GM12878 (cell line): ENCODE data around the gene EPB41L4B. TPM values are rescaled to one million over a fixed set of nuclear protein-coding genes. Genes with fewer than 3 reads are reported as not detected.

Experiments used
- ATAC-seq: fragments of 200-7000 bp; cut with Tn5 transposase; 3 replicates; pipeline ENCODE4 v1.9.1; 2020; ENCODE audit warnings: mild to moderate bottlenecking, moderate library complexity
- BruUV-seq: library from RNA; stranded (reverse); fragments of 400-500 nt; replicated peaks from 2 replicates; lab custom pipeline; 2021; lab: Mats Ljungman, UMichigan
- CTCF ChIA-PET: fragments of 300-600 bp; sonication (Branson Sonifier 250); formaldehyde crosslinking; extraction: SDS; loops from one replicate; lab custom pipeline; 2021; ENCODE audit warnings: inconsistent platforms; lab: Yijun Ruan, JAX
- POLR2A ChIA-PET: fragments of 350-600 bp; formaldehyde crosslinking; extraction: SDS; loops from one replicate; lab custom pipeline; 2021; ENCODE audit warnings: inconsistent platforms; lab: Charles Lee
- RAD21 ChIA-PET: fragments of 300-600 bp; sonication (Branson Sonifier 250); formaldehyde crosslinking; loops from one replicate; lab custom pipeline; 2023; ENCODE audit warnings: antibody characterized with exemption; ENCODE audit not compliant: unreplicated experiment; lab: Charles Lee
- SMC1A ChIA-PET: fragments of 300-600 bp; sonication (Branson Sonifier 250); formaldehyde crosslinking; loops from one replicate; lab custom pipeline; 2023; ENCODE audit not compliant: unreplicated experiment, uncharacterized antibody; lab: Charles Lee
- DNase-seq: peaks from one replicate; pipeline ENCODE4 v3.0.0-alpha.2; 2011; ENCODE audit warnings: low read depth, low spot score
- FAIRE-seq: peaks from 3 replicates; lab custom pipeline; 2011; peaks lifted over from hg19 to GRCh38; lab: Jason Lieb, UNC
- H2AFZ ChIP-seq: 2 replicates; pipeline ENCODE4 v1.6.0; 2011; ENCODE audit warnings: low read depth, low read length, control low read depth; ENCODE audit not compliant: control insufficient read depth
- H3K27ac ChIP-seq: 2 replicates; pipeline ENCODE4 v1.5.1; 2011; ENCODE audit warnings: control low read depth; ENCODE audit not compliant: control insufficient read depth, insufficient read depth
- H3K27me3 ChIP-seq, 2 experiments: replicated peaks in 1 of 2; 2 replicates each; pipeline versions ENCODE4 v1.6.0 to v1.6.1; 2011; ENCODE audit warnings: low read length in 1 of 2; ENCODE audit not compliant: control insufficient read depth in 2 of 2, insufficient read depth in 2 of 2
- H3K36me3 ChIP-seq, 2 experiments: 2 replicates each; pipeline ENCODE4 v1.5.1; 2011; ENCODE audit warnings: low read length in 1 of 2; ENCODE audit not compliant: control insufficient read depth in 2 of 2, insufficient read depth in 2 of 2
- H3K4me1 ChIP-seq: 2 replicates; pipeline ENCODE4 v1.6.1; 2011; ENCODE audit warnings: mild to moderate bottlenecking, low read length, moderate library complexity, mixed read lengths; ENCODE audit not compliant: control insufficient read depth, insufficient read depth
- H3K4me2 ChIP-seq: 2 replicates; pipeline ENCODE4 v1.6.0; 2011; ENCODE audit warnings: control low read depth; ENCODE audit not compliant: control insufficient read depth, insufficient read depth
- H3K4me3 ChIP-seq: fragments of 200-600 bp; sonication (generic); 2 replicates; pipeline ENCODE4 v1.5.1; 2016
- H3K79me2 ChIP-seq: 2 replicates; pipeline ENCODE4 v1.6.0; 2011; ENCODE audit warnings: low read length; ENCODE audit not compliant: control insufficient read depth, insufficient read depth
- H3K9ac ChIP-seq: 2 replicates; pipeline ENCODE4 v1.8.0; 2011; ENCODE audit warnings: low read length, control low read depth, mixed read lengths; ENCODE audit not compliant: control insufficient read depth, insufficient read depth
- H3K9me3 ChIP-seq: replicated peaks from 3 replicates; pipeline ENCODE4 v1.5.1; 2011; ENCODE audit warnings: mild to moderate bottlenecking, low read length; ENCODE audit not compliant: control insufficient read depth, insufficient read depth
- H4K20me1 ChIP-seq: 2 replicates; pipeline ENCODE4 v1.6.0; 2011; ENCODE audit not compliant: control insufficient read depth, insufficient read depth
- ASH2L ChIP-seq: fragments of 300-600, 200-600 bp; sonication (generic); IDR thresholded peaks from 2 replicates; pipeline ENCODE4 v1.6.1; 2017; ENCODE audit warnings: low read depth, mild to moderate bottlenecking, borderline replicate concordance
- BRCA1 ChIP-seq: IDR thresholded peaks from 2 replicates; pipeline ENCODE4 v1.6.1; 2011; ENCODE audit warnings: low read depth, low read length, improper control_type of control experiment
- GABPA ChIP-seq: IDR thresholded peaks from 2 replicates; pipeline ENCODE4 v1.6.1; 2014; ENCODE audit warnings: antibody characterized with exemption, low read depth, mild to moderate bottlenecking, inconsistent platforms
- HDAC2 ChIP-seq: fragments of 200-600 bp; sonication (generic); IDR thresholded peaks from 2 replicates; pipeline ENCODE4 v1.6.1; 2017
- KDM1A ChIP-seq: fragments of 200-600 bp; sonication (generic); IDR thresholded peaks from 2 replicates; pipeline ENCODE4 v1.6.1; 2016; ENCODE audit warnings: borderline replicate concordance
- MTA3 ChIP-seq: IDR thresholded peaks from 2 replicates; pipeline ENCODE4 v1.6.1; 2012; ENCODE audit warnings: low read length, inconsistent platforms, borderline replicate concordance
- POLR2AphosphoS2 ChIP-seq: IDR thresholded peaks from 2 replicates; pipeline ENCODE4 v1.6.1; 2011; ENCODE audit warnings: low read depth, mild to moderate bottlenecking, low read length, improper control_type of control experiment, moderate library complexity
- SUPT20H ChIP-seq: IDR thresholded peaks from 2 replicates; pipeline ENCODE4 v1.6.1; 2011; ENCODE audit warnings: low read depth, mild to moderate bottlenecking, low read length, moderate library complexity, borderline replicate concordance; ENCODE audit not compliant: control insufficient read depth
- YBX1 ChIP-seq: fragments of 450-650 bp; IDR thresholded peaks from 2 replicates; pipeline ENCODE4 v1.6.1; 2016; ENCODE audit warnings: antibody characterized with exemption
- ZNF274 ChIP-seq: IDR thresholded peaks from one replicate; pipeline ENCODE4 v1.8.0; 2011; ENCODE audit not compliant: insufficient read length, insufficient read depth
- WGBS: methylation state at CpG from one replicate; pipeline ENCODE4 v1.1.6; 2016; ENCODE audit warnings: low lambda C conversion rate; ENCODE audit not compliant: insufficient replicate concordance, insufficient coverage; ENCODE audit errors: missing lambda C conversion rate; 5-methylcytosine and 5-hydroxymethylcytosine counted together
- in situ Hi-C: fragments of 300-500 bp; cut with MboI; formaldehyde crosslinking; loops from 9 replicates; pipeline ENCODE4 v1.14.3; 2018; ENCODE audit warnings: mixed read lengths
- intact Hi-C: fragments of 100-400 bp; cut with micrococcal nuclease; formaldehyde crosslinking; loops from one replicate; pipeline ENCODE4 v1.14.2; 2022; ENCODE audit not compliant: unreplicated experiment
- polyA plus RNA-seq, 11 experiments: library from polyadenylated mRNA; depleted of rRNA in 4 of 11; unstranded in 6 of 11; stranded (reverse) in 5 of 11; fragments of >200 nt; fragmentation: Nextera tagmentation in 4 of 11; fragmentation: Illumina TruSeq in 1 of 11; extraction: Ambion mirVana in 4 of 11; extraction: Trizol in 1 of 11; gene quantifications; 1 replicate in 1 of 11; 2 replicates in 10 of 11; pipeline versions ENCODE4 v1.2.1 to v1.2.3, GENCODE V29; 2011 to 2016; ENCODE audit warnings: inconsistent platforms in 2 of 11, missing spikeins in 2 of 11, low read depth in 1 of 11
- total RNA-seq, 4 experiments: library from RNA; depleted of rRNA in 3 of 4; stranded (reverse); fragments of >200 nt in 3 of 4; fragmentation: Illumina TruSeq in 1 of 4; extraction: Trizol in 1 of 4; gene quantifications; 2 replicates each; pipeline versions ENCODE4 v1.2.1 to v1.2.3, GENCODE V29; 2013 to 2021
- TF ChIP-seq, protein P1 (sequence below): fragments of 450-650 bp; IDR thresholded peaks from 2 replicates; pipeline ENCODE4 v1.6.1; 2017; ENCODE audit warnings: mild to moderate bottlenecking, low read depth, inconsistent platforms; ENCODE audit not compliant: poor library complexity, severe bottlenecking
- TF ChIP-seq, protein P2 (sequence below): fragments of 450-650 bp; IDR thresholded peaks from 2 replicates; pipeline ENCODE4 v1.6.1; 2017; ENCODE audit warnings: borderline replicate concordance

EPB41L4B gene
- total and polyA plus RNA-seq, 10 of the 15 experiments (the other 5 are each of a cell fraction or from before 2014, with no cell fraction given) = 0.04 to 0.75 (median 0.13) TPM; not detected in 1

DNA sequence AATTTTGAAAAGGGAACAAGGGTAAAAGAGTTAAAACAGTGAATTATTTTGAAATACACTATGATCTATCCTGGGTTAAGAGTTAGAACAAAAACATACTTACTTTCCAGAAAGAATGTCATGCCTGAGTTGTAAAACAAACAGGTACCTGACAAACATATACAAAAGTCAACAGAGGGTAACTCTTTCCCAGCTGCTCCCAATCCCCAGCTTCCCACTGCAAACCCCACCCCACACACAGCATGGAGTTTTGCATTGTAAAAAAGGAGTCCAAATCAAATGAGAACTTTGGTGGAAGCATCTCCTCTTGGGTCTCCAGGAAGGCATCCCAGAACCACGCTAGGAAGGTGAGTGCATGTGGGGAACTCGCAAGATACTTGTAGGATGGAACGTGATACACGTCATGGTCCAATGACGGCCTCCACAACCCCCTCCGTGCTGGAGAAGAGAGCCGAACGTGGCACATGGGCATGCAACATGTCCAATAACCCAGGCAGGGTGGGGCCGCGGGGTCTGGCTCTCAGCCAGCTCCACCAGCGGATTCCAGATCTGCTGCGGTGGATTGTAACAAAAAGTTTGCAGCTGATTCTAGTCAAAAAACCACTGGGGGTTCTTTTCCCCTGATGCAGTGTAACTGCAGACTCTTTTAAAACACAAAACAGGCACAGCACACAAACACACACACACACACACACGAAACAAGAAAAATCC lies 55.8 kb downstream of the EPB41L4B start:
- Histone ChIP-seq H3K79me2 (no peaks in the 10 kb centered on the region), H3K36me3 (no peaks in the 10 kb centered on the region), H3K27me3 (no peaks in the 10 kb centered on the region), H3K4me2 (no peak overlapping the region), H2AFZ (no peak overlapping the region), H3K9ac (no peak overlapping the region), H3K27ac (no peak overlapping the region), H3K9me3 (no peaks in the 10 kb centered on the region; the same call in 2 of the 3 replicates), H4K20me1 (no peaks in the 10 kb centered on the region), H3K4me1 (no peaks in the 10 kb centered on the region), H3K4me3 (no peak overlapping the region)
- ChIA-PET POLR2A (no interaction called here), CTCF (no interaction called here), RAD21 (no interaction called here), SMC1A (no interaction called here)
- no TSS peak for BruUV-seq
- WGBS = 53% methylated on average over 13 of the region's 13 CpGs
- no peak for FAIRE-seq
- in situ Hi-C loops (no loop called here), intact Hi-C loops (no loop called here)
- TF ChIP-seq ASH2L (no peak), KDM1A (no peak), BRCA1 (no peak), POLR2AphosphoS2 (no peak), GABPA (no peak), ZNF274 (no peak), YBX1 (no peak), MTA3 (no peak), HDAC2 (no peak), SUPT20H (no peak)
- TF ChIP-seq, protein P1, sequence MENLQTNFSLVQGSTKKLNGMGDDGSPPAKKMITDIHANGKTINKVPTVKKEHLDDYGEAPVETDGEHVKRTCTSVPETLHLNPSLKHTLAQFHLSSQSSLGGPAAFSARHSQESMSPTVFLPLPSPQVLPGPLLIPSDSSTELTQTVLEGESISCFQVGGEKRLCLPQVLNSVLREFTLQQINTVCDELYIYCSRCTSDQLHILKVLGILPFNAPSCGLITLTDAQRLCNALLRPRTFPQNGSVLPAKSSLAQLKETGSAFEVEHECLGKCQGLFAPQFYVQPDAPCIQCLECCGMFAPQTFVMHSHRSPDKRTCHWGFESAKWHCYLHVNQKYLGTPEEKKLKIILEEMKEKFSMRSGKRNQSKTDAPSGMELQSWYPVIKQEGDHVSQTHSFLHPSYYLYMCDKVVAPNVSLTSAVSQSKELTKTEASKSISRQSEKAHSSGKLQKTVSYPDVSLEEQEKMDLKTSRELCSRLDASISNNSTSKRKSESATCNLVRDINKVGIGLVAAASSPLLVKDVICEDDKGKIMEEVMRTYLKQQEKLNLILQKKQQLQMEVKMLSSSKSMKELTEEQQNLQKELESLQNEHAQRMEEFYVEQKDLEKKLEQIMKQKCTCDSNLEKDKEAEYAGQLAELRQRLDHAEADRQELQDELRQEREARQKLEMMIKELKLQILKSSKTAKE = no peak
- TF ChIP-seq, protein P2, sequence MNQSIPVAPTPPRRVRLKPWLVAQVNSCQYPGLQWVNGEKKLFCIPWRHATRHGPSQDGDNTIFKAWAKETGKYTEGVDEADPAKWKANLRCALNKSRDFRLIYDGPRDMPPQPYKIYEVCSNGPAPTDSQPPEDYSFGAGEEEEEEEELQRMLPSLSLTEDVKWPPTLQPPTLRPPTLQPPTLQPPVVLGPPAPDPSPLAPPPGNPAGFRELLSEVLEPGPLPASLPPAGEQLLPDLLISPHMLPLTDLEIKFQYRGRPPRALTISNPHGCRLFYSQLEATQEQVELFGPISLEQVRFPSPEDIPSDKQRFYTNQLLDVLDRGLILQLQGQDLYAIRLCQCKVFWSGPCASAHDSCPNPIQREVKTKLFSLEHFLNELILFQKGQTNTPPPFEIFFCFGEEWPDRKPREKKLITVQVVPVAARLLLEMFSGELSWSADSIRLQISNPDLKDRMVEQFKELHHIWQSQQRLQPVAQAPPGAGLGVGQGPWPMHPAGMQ = no peak
- ATAC-seq = no peak
- DNase-seq = no peak
